ENCODE results near the gene CBX6. TPM values are rescaled to one million over a fixed set of nuclear protein-coding genes. Genes with fewer than 3 reads are reported as not detected.
A peak's percentile ranks its signal among the peaks of the same experiment; 100 is the strongest.

CBX6 gene
- total RNA-seq, 3 donors from 2014 or later (not counting 1 experiment from before 2014, with no cell fraction given): 68.0 to 81.5 (median 75.7) TPM

DNA sequence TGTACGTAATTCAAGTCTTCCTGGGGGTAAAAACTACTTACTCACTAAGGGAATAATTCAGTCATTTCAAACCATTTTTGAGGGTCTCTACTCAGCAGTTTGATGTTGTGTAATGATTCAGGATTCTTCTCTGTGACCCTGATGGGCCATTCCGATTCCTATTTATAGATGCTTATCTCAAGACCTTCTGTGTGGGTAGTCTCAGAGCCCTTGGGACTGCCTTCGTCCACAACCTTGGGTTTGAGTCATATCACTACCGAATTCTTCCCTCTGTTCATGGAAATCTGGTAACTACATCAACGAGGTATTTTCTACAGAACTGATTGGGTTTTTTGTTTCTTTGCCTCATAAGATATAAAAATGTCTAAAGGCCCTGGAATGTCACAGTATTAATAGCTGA lies 14.3 kb upstream of the CBX6 start:
- Histone ChIP-seq H3K9me3 (ENCODE audit: control insufficient read depth, insufficient read depth, low read length) (no peaks in the 10 kb centered on the region), H3K27ac (ENCODE audit: low read length) (no peak overlapping the region), H3K4me3 (ENCODE audit: low read length) (no peak overlapping the region), H3K36me3 (ENCODE audit: control insufficient read depth, insufficient read depth, low read length) (no peaks in the 10 kb centered on the region), H3K4me1 (ENCODE audit: control insufficient read depth, insufficient read depth, low read length) (no peaks in the 10 kb centered on the region), H3K27me3 (ENCODE audit: control insufficient read depth, insufficient read depth, low read length) (no peaks in the 10 kb centered on the region)
- Mint-ChIP-seq H3K9me3 (no peaks in the 10 kb centered on the region), H3K27ac (no peak overlapping the region), H3K27me3 (ENCODE audit: low read depth in 2 of 2) (peaks cover 0 to 28% of the 10 kb centered on the region in 2 donors), H3K4me1 (no peaks in the 10 kb centered on the region), H3K4me3 (no peak overlapping the region), H3K36me3 (no peaks in the 10 kb centered on the region)
- intact Hi-C loops (cut with micrococcal nuclease): no loop called here
- ATAC-seq (no peak), DNase-seq (no peak)
- TF ChIP-seq, protein P1, sequence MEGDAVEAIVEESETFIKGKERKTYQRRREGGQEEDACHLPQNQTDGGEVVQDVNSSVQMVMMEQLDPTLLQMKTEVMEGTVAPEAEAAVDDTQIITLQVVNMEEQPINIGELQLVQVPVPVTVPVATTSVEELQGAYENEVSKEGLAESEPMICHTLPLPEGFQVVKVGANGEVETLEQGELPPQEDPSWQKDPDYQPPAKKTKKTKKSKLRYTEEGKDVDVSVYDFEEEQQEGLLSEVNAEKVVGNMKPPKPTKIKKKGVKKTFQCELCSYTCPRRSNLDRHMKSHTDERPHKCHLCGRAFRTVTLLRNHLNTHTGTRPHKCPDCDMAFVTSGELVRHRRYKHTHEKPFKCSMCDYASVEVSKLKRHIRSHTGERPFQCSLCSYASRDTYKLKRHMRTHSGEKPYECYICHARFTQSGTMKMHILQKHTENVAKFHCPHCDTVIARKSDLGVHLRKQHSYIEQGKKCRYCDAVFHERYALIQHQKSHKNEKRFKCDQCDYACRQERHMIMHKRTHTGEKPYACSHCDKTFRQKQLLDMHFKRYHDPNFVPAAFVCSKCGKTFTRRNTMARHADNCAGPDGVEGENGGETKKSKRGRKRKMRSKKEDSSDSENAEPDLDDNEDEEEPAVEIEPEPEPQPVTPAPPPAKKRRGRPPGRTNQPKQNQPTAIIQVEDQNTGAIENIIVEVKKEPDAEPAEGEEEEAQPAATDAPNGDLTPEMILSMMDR (IDR thresholded peaks at IDR 0.05): no peak
- 92% methylated on average over 4 of the region's 5 CpGs for WGBS (ENCODE audit: insufficient coverage)

DNA sequence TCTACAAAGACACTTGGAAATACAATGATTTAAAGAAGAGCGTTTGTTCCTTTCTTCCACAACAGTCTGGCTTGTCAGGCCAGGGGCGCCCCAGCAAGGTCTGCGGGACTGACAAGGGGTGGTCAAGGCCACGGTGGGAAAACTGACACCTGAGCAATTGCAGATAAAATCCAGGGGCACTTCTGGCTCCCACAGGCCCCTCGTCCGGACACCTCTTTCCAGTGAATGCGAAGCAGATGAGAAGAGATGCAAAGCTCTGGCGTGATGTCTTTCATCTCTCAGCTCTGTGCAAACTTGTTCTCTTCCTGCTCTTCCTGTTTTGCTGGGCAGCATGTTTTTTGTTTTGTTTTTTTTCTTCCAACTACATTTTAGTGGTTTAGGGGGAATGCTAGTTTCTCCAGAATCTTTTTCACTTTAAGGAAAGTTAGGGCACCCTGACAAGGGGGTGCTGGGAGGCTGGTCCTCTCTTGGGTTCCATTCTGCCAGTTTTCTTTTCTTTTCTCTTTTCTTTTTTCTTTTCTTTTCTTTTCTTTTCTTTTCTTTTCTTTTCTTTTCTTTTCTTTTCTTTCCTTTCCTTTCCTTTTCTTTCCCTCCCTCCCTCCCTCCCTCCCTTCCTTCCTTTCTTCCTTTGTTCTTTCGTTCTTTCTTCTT lies 11.1 kb upstream of the CBX6 start:
- H3K4me3 ChIP-seq (ENCODE audit: low read length): no peak overlapping the region
- DNase-seq (peak in 1 of 2 donors; percentile 29), ATAC-seq (no peak)
- H3K4me1 Mint-ChIP-seq: no peaks in the 10 kb centered on the region
- peaks cover 2 to 35% of the 10 kb centered on the region in 2 donors for H3K27me3 Mint-ChIP-seq (ENCODE audit: low read depth in 2 of 2)
- TF ChIP-seq, protein P1 (IDR thresholded peaks at IDR 0.05): no peak
- no peaks in the 10 kb centered on the region for H3K9me3 ChIP-seq (ENCODE audit: control insufficient read depth, insufficient read depth, low read length)
- no peaks in the 10 kb centered on the region for H3K9me3 Mint-ChIP-seq
- H3K4me1 ChIP-seq (ENCODE audit: control insufficient read depth, insufficient read depth, low read length): no peaks in the 10 kb centered on the region
- H3K36me3 ChIP-seq (ENCODE audit: control insufficient read depth, insufficient read depth, low read length): no peaks in the 10 kb centered on the region
- H3K36me3 Mint-ChIP-seq: no peaks in the 10 kb centered on the region
- no peak overlapping the region for H3K27ac Mint-ChIP-seq
- 56% methylated on average over 9 of the region's 9 CpGs for WGBS (ENCODE audit: insufficient coverage)
- H3K27ac ChIP-seq (ENCODE audit: low read length): no peak overlapping the region
- H3K4me3 Mint-ChIP-seq: no peak overlapping the region
- H3K27me3 ChIP-seq (ENCODE audit: control insufficient read depth, insufficient read depth, low read length): no peaks in the 10 kb centered on the region
- intact Hi-C loops (cut with micrococcal nuclease): no loop called here

DNA sequence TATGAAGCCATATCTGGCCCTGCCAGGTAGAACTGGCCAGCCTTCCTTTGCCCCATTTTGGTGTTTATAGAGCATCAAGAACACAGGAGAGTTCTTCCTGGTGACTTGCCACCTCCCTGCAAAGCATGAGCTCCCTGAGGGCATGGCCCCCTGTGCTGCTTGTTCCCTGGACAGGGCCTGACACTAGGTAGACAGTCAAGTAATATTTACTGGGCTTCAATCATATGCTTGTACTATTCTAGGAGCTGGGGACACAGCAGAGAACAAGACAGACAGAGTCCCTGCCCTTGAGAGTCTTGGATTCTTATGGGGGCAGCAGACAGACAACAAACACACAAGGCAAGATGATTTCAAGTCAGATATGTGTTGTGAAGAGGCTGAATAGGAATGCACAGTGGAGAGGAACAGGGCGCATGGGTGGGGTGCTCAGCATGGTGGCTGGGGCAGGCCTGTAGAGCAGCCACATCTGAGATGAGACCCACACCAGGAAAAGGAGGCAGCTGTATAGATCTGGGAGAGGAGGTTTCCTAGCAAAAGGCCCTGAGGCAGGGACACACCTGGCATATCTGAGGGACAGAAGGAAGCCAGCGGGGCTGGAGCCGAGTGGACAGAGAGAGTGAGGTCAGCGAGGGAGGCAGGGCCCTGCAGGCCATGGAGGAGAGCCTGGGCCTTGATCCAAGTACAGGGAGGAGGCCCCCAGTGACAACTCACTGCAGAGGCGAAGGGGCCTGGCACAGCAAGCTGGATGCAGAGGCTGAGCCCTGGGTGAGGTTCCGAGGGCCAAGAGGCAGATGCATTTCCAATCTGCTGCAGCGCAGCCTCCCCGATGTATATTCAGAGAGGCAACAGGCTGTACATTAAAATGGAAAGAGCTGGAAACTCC lies 10.2 kb upstream of the CBX6 start:
- no peak overlapping the region for H3K4me3 Mint-ChIP-seq
- Histone ChIP-seq H3K27ac (ENCODE audit: low read length) (no peak overlapping the region), H3K4me3 (ENCODE audit: low read length) (no peak overlapping the region), H3K36me3 (ENCODE audit: control insufficient read depth, insufficient read depth, low read length) (no peaks in the 10 kb centered on the region), H3K4me1 (ENCODE audit: control insufficient read depth, insufficient read depth, low read length) (no peaks in the 10 kb centered on the region), H3K27me3 (ENCODE audit: control insufficient read depth, insufficient read depth, low read length) (no peaks in the 10 kb centered on the region), H3K9me3 (ENCODE audit: control insufficient read depth, insufficient read depth, low read length) (no peaks in the 10 kb centered on the region)
- intact Hi-C loops (cut with micrococcal nuclease): no loop called here
- H3K27me3 Mint-ChIP-seq (ENCODE audit: low read depth in 2 of 2): peaks cover 8 to 31% of the 10 kb centered on the region in 2 donors
- ATAC-seq (no peak), DNase-seq (peak in 1 of 2 donors; percentile 2)
- no peaks in the 10 kb centered on the region for H3K9me3 Mint-ChIP-seq
- 86% methylated on average over 8 of the region's 8 CpGs for WGBS (ENCODE audit: insufficient coverage)
- TF ChIP-seq, protein P1 (IDR thresholded peaks at IDR 0.05): no peak
- H3K36me3 Mint-ChIP-seq: no peaks in the 10 kb centered on the region
- no peak overlapping the region for H3K27ac Mint-ChIP-seq
- H3K4me1 Mint-ChIP-seq: no peaks in the 10 kb centered on the region
